ENCODE measurements around the gene DNM3.
"Not testable (repeated sequence)": the region's sequence is repeated elsewhere in the genome, so short reads cannot be mapped to it uniquely, and the experiment has no call there.

Gene DNM3

DNA sequence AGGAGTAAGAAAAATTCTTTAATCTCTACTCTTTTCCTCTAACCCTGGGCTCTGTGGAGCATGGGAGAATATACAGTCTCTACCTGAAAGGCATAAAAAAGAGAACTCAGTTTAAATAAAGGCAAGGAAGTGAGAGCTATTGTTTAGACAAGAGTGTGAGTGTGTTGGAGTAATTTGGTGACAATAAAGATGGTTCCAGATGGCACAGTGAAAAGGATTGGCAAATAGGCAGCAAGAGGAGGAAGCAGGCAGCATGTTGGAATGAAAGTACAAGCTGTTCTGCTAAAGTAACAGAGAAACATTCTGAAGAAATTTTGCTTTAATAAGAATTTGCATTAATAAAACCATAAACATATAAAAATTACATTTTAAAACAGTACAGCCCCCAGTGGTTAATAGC lies 163.4 kb downstream of the DNM3 start:
- FAIRE-seq (no peak), DNase-seq (ENCODE audit: insufficient read length, low spot score) (no peak)

- no peak for FAIRE-seq
- no peak for DNase-seq (ENCODE audit: insufficient read length, low spot score)
Observed at GRCh38 chr1:172005856-172006255, 164.6 kb downstream of the DNM3 start.

DNA sequence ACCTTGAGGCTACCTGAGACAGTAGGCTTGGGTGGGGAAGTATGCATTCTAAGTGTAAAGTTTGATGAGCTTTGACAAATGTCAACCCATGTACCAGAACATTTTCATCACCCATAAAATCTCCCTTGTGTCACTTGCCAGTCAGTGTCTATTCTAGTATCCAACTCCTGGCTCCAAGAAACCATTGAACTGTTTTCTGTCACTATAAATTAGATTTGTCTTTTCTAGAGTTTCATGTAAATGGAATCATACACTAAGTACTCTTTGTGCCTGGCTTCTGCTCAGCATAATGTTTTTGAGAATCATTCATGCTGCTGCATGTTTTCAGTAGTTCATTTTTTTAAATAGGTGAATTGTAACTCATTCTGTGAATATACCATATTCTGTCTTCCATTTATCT lies 165.4 kb downstream of the DNM3 start:
- FAIRE-seq, result no peak

GRCh38 chr1:172018727-172019311 lies 177.5 kb downstream of the DNM3 start:
- FAIRE-seq (no peak), DNase-seq (ENCODE audit: insufficient read length, low spot score) (no peak)

More for the DNA sequence above, 165.4 kb downstream of the DNM3 start:
- no peak for DNase-seq (ENCODE audit: insufficient read length, low spot score)

DNA sequence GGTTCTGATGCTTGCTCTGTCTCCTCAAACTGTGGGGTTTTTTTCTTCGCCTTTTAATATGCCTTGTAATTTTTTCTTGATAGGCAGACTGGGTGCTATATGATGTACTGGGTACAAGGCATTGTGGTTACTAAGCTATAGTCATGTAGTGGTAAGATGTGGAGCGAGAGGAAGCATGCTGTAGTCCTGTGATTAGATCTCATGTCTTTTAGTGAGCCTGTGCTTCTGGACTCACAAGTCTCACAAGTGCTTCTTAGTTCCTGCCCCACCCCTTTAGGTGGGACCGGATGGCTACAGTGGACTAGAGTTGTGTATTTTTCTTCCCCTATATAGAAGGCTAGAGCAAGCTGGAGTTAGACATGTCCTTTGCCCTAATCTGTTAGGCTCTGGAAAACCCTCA lies 178.7 kb downstream of the DNM3 start:
- FAIRE-seq (no peak), DNase-seq (ENCODE audit: insufficient read length, low spot score) (no peak)

GRCh38 chr1:172024516-172024915 lies 183.2 kb downstream of the DNM3 start:
- no peak for FAIRE-seq
- DNase-seq (ENCODE audit: insufficient read length, low spot score), result no peak

DNA sequence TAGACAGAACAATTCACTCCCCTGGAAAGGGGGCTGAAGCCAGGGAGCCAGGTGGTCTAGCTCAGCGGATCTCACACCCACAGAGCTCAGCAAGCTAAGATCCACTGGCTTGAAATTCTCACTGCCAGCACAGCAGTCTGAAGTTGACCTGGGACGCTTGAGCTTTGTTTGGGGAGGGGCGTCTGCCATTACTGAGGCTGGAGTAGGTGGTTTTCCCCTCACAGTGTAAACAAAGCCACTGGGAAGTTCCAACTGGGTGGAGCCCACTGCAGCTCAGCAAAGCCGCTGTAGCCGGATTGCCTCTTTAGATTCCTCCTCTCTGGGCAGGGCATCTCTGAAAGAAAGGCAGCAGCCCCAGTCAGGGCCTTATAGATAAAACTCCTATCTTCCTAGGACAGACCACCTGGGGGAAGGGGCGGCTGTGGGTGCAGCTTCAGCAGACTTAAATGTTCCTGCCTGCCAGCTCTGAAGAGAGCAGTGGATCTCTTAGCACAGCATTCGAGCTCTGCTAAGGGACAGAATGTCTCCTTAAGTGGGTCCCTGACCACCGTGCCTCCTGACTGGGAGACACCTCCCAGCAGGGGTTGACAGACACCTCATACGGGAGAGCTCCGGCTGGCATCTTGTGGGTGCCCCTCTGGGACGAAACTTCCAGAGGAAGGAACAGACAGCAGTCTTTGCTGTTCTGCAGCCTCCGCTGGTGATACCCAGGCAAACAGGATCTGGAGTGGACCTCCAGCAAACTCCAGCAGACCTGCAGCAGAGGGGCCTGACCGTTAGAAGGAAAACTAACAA lies 183.8 kb downstream of the DNM3 start:
- not testable (repeated sequence) for FAIRE-seq; DNase-seq (ENCODE audit: insufficient read length, low spot score)

DNA sequence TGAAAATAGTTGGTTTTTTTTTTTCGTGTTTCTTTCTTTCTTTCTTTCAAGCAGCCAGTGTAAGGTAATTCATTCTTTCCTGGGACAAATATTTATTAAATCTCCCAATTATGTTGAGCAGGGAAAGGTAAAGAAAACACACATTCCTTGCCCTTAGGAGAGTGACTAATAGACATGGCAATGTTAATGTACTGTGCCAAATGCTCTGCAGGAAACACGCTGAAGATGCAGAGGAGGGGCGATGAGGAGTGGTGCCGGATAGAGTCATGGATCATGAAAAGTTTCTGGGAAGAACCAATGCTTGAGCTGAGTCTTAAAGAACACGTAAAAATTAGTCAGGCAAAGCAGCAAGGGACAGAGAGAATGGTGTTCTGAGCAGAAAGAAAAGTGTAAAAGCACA lies 199.2 kb downstream of the DNM3 start:
- FAIRE-seq (no peak), DNase-seq (ENCODE audit: insufficient read length, low spot score) (peak; percentile 23)

GRCh38 chr1:172041102-172041501 lies 199.8 kb downstream of the DNM3 start:
- no peak for DNase-seq (ENCODE audit: insufficient read length, low spot score)
- no peak for FAIRE-seq

DNA sequence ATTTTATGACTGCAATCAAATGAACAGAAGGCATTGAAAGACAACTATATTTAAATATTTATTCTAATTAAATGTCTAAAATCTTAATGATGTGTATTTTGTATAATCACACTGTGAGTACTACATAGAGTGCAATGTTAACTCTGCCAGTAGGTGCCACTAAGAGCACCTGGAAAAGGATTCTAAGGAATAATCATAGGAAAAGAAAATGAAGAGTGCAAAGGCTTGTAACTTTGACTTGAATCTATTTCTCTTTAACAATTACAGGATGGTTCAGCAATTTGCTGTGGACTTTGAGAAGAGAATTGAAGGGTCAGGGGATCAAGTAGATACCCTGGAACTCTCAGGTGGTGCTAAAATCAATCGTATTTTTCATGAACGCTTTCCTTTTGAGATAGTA lies 200.4 kb downstream of the DNM3 start:
- DNase-seq (ENCODE audit: insufficient read length, low spot score) (no peak), FAIRE-seq (no peak)

DNA sequence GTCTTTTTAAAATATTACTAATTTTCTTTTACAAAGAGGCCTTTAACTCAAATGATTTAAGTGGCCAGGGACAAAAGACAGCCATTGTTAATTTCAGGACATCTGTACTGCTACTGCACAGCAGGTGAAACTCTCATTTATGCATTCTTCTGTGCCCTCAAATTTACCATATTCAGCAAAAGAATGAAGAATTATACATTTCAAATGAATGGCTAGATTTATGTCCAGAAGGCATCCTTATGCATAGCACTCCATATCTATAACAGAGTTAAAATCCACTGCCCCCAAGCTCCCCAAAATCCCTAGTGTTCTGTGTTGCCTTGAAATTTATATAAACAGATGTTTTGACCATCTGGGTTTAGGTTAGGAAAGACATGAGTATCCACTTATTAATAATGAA lies 202.6 kb downstream of the DNM3 start:
- no peak for FAIRE-seq
- DNase-seq (ENCODE audit: insufficient read length, low spot score), result no peak

GRCh38 chr1:172051898-172052297 lies 210.6 kb downstream of the DNM3 start:
- no peak for DNase-seq (ENCODE audit: insufficient read length, low spot score)
- no peak for FAIRE-seq

DNA sequence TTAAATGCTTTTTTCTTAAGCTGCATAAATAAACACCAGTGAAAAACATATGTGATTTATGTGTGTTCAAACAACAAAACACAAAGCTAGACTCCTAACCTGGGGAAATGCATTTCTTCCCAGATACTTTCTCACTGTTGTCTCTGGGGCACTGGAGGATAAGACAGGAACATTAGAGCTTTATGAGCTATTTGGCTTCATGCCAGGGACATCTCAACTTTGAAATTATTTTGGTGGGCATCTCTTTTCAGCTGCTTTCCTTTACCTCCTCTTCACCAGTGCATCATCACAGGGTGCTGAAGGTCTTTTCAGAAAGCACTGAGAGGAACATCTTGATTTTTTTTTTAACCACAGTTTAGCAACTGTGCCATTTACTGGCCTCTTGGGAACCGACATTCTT lies 212.9 kb downstream of the DNM3 start:
- no peak for FAIRE-seq
- DNase-seq (ENCODE audit: insufficient read length, low spot score), result no peak

GRCh38 chr1:172055816-172056419 lies 214.6 kb downstream of the DNM3 start:
- DNase-seq (ENCODE audit: insufficient read length, low spot score); FAIRE-seq: not testable (repeated sequence)

- FAIRE-seq, result no peak
- no peak for DNase-seq (ENCODE audit: insufficient read length, low spot score)
Observed at GRCh38 chr1:172068334-172068733, 227.0 kb downstream of the DNM3 start.

- FAIRE-seq (no peak), DNase-seq (ENCODE audit: insufficient read length, low spot score) (no peak)
Observed at GRCh38 chr1:172069051-172069450, 227.8 kb downstream of the DNM3 start.

DNA sequence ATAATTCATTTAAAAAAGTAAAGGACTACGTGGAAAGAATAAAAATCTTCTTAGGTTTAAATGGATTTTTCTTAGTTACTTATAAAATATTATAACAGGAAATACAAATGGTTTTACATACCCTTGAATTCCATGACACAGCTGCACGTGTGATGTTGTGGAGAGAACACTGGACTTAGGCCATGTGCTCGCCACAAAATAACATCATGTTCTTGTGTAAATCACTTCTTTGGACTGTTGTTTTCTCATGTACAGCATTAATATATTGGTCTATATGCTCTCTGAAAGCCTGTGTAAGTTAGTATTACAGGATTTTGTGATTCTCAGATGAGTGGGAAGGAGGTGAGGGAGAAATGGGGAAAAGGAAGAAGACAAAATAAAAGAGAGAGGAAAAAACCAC lies 228.2 kb downstream of the DNM3 start:
- FAIRE-seq, result no peak

GRCh38 chr1:172070055-172070454 lies 228.8 kb downstream of the DNM3 start:
- FAIRE-seq, result no peak
- no peak for DNase-seq (ENCODE audit: insufficient read length, low spot score)

More for the DNA sequence above, 228.2 kb downstream of the DNM3 start:
- no peak for DNase-seq (ENCODE audit: insufficient read length, low spot score)

DNA sequence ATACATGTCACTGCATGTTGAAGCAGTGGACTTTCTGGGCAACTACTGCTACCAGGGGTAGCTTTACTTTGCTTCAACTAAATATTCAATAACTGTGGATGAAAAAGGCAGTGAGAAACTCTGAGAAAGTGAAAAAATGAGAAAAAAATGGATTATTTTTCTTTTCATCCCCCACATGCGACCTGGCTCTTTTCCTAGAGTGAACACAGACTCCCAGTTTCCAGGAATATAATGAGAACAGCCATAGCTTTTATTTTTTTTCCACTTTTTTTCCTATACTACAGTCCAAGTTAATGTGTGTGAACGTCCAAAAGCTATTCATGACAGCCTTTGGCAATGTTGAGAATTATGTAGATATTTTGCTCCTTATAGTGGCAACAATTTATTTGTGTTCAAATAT lies 230.4 kb downstream of the DNM3 start:
- DNase-seq (ENCODE audit: insufficient read length, low spot score), result no peak
- no peak for FAIRE-seq

- not testable (repeated sequence) for FAIRE-seq
Observed at GRCh38 chr1:172079859-172080258, 238.6 kb downstream of the DNM3 start.

GRCh38 chr1:172083191-172083590 lies 241.9 kb downstream of the DNM3 start:
- DNase-seq (ENCODE audit: insufficient read length, low spot score), result no peak
- no peak for FAIRE-seq

More at GRCh38 chr1:172079859-172080258, 238.6 kb downstream of the DNM3 start:
- not testable (repeated sequence) for DNase-seq (ENCODE audit: insufficient read length, low spot score)

- no peak for FAIRE-seq
- DNase-seq (ENCODE audit: insufficient read length, low spot score), result no peak
Observed at GRCh38 chr1:172084876-172085275, 243.6 kb downstream of the DNM3 start.
